ENCODE data around the gene STARD10. TPM values are rescaled to one million over a fixed set of nuclear protein-coding genes. Genes with fewer than 3 reads are reported as not detected.

The STARD10 gene
- total and polyA plus RNA-seq, 2 donors from 2014 or later = 40.7 to 127 TPM

GRCh38 chr11:72775288-72776110 is 18.3 kb downstream of the STARD10 start:
- Histone ChIP-seq H3K4me1 (ENCODE audit: control insufficient read depth in 2 of 3, insufficient read depth in 2 of 3, low read depth in 1 of 3, low read length in 3 of 3) (peaks cover 4 to 54% (median 27%) of the 10 kb centered on the region in 3 donors), H3K4me3 (ENCODE audit: low read length in 3 of 3) (no peak overlapping the region), H3K27me3 (ENCODE audit: control insufficient read depth, insufficient read depth, low read length) (no peaks in the 10 kb centered on the region), H3K36me3 (ENCODE audit: control insufficient read depth in 2 of 3, insufficient read depth in 3 of 3, low read length in 3 of 3) (no peaks in the 10 kb centered on the region), H3K9me3 (ENCODE audit: control insufficient read depth in 2 of 3, insufficient read depth in 1 of 3, low read length in 3 of 3) (no peaks in the 10 kb centered on the region), H3K9ac (ENCODE audit: low read length in 3 of 3) (no peak overlapping the region), H3K27ac (ENCODE audit: low read depth in 2 of 2, low read length in 2 of 2) (no peak overlapping the region)
- no peak for DNase-seq
- intact Hi-C loops (cut with DNase I) = no loop called here
- no peak for TF ChIP-seq CTCF (IDR thresholded peaks at IDR 0.05; ENCODE audit: borderline replicate concordance, extremely low read depth, insufficient read depth)
- FAIRE-seq = no peak

GRCh38 chr11:72774499-72774898 is 19.3 kb downstream of the STARD10 start:
- intact Hi-C loops (cut with DNase I) = no loop called here
- no peak for FAIRE-seq
- TF ChIP-seq CTCF (IDR thresholded peaks at IDR 0.05; ENCODE audit: borderline replicate concordance, extremely low read depth, insufficient read depth) = no peak
- no peak overlapping the region for H3K27ac ChIP-seq (ENCODE audit: low read depth in 2 of 2, low read length in 2 of 2)
- H3K36me3 ChIP-seq (ENCODE audit: control insufficient read depth in 2 of 3, insufficient read depth in 3 of 3, low read length in 3 of 3) = no peaks in the 10 kb centered on the region
- no peaks in the 10 kb centered on the region for H3K27me3 ChIP-seq (ENCODE audit: control insufficient read depth, insufficient read depth, low read length)
- no peak for DNase-seq
- no peak overlapping the region for H3K4me3 ChIP-seq (ENCODE audit: low read length in 3 of 3)
- peaks cover 4 to 45% (median 17%) of the 10 kb centered on the region in 3 donors for H3K4me1 ChIP-seq (ENCODE audit: control insufficient read depth in 2 of 3, insufficient read depth in 2 of 3, low read depth in 1 of 3, low read length in 3 of 3)
- no peaks in the 10 kb centered on the region for H3K9me3 ChIP-seq (ENCODE audit: control insufficient read depth in 2 of 3, insufficient read depth in 1 of 3, low read length in 3 of 3)
- H3K9ac ChIP-seq (ENCODE audit: low read length in 3 of 3) = no peak overlapping the region

DNA sequence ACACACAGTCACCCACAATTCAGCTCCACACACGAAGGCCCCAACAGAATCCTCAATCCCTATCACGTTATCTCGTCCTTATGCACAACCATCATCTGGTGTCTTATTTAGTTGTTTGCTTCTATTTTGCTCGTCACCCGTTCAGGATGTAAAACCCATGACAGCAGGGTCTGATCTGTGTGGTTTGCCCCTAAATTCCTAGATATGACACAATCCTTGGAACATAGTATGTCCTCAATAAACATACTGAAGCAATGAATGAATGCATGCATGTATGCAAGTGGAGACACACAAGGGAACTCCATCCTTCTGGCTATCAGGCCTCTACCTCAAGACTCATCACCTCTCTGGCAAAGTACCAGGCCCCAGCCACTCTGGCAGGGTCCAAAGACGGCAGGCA is 20.2 kb downstream of the STARD10 start:
- intact Hi-C loops (cut with DNase I) = no loop called here
- no peak overlapping the region for H3K27ac ChIP-seq (ENCODE audit: low read depth in 2 of 2, low read length in 2 of 2)
- H3K9me3 ChIP-seq (ENCODE audit: control insufficient read depth in 2 of 3, insufficient read depth in 1 of 3, low read length in 3 of 3) = no peaks in the 10 kb centered on the region
- no peaks in the 10 kb centered on the region for H3K27me3 ChIP-seq (ENCODE audit: control insufficient read depth, insufficient read depth, low read length)
- no peaks in the 10 kb centered on the region for H3K36me3 ChIP-seq (ENCODE audit: control insufficient read depth in 2 of 3, insufficient read depth in 3 of 3, low read length in 3 of 3)
- no peak overlapping the region for H3K4me3 ChIP-seq (ENCODE audit: low read length in 3 of 3)
- no peak for TF ChIP-seq CTCF (IDR thresholded peaks at IDR 0.05; ENCODE audit: borderline replicate concordance, extremely low read depth, insufficient read depth)
- H3K4me1 ChIP-seq (ENCODE audit: control insufficient read depth in 2 of 3, insufficient read depth in 2 of 3, low read depth in 1 of 3, low read length in 3 of 3) = peaks cover 4 to 38% (median 16%) of the 10 kb centered on the region in 3 donors
- DNase-seq (no peak), FAIRE-seq (no peak)
- H3K9ac ChIP-seq (ENCODE audit: low read length in 3 of 3) = no peak overlapping the region

All from kidney (tissue), 14 donors.